PC-3 (cell line): ENCODE results near the gene MRPS30.

Experiments used
- CTCF ChIP-seq: fragments of 300-600 bp; sonication (generic); conservative IDR thresholded peaks from 2 replicates; pipeline ENCODE4 v1.5.1; 2017; ENCODE audit warnings: antibody characterized with exemption, low read depth, mild to moderate bottlenecking, low read length
- EZH2 ChIP-seq: fragments of 300-600 bp; sonication (generic); IDR thresholded peaks from one replicate; pipeline ENCODE4 v1.6.1; 2017; ENCODE audit warnings: antibody characterized with exemption, mild to moderate bottlenecking, low read length; ENCODE audit not compliant: unreplicated experiment
- EZH2phosphoT487 ChIP-seq: fragments of 300-600 bp; sonication (generic); IDR thresholded peaks from 2 replicates; pipeline ENCODE4 v1.6.1; 2018; ENCODE audit warnings: mild to moderate bottlenecking, antibody characterized with exemption, low read length, borderline replicate concordance

GRCh38 chr5:44814761-44815160 is 6.0 kb downstream of the MRPS30 start:
- no peak for TF ChIP-seq CTCF
- TF ChIP-seq EZH2: no peak
- no peak for TF ChIP-seq EZH2phosphoT487
